ENCODE results near the gene SRL.
A peak's percentile ranks its signal among the peaks of the same experiment; 100 is the strongest.

SRL gene

GRCh38 chr16:4241928-4242283 lies at the start of gene SRL:
Gene SRL (minus strand): TSS chr16:4242080. CDS start chr16:4242067, 13 bp downstream.
- H3K4me3 ChIP-seq (ENCODE audit: low read depth, low read length), result no peak within 1 kb of the TSS

- no peak overlapping the region for H3K4me3 ChIP-seq (ENCODE audit: low read depth, low read length)
These were observed 48.5 kb upstream of the SRL start for GRCh38 chr16:4290236-4290830.

- H3K4me3 ChIP-seq (ENCODE audit: low read depth, low read length), result no peak overlapping the region
These were observed 46.5 kb upstream of the SRL start for GRCh38 chr16:4288148-4288921.

- H3K4me3 ChIP-seq (ENCODE audit: low read depth, low read length), result no peak overlapping the region
These were observed 43.3 kb upstream of the SRL start for GRCh38 chr16:4285167-4285566.

GRCh38 chr16:4283939-4284338 lies 42.1 kb upstream of the SRL start:
- H3K4me3 ChIP-seq (ENCODE audit: low read depth, low read length), result no peak overlapping the region

- H3K4me3 ChIP-seq (ENCODE audit: low read depth, low read length), result no peak overlapping the region
These were observed 41.6 kb upstream of the SRL start for GRCh38 chr16:4283441-4283840.

- no peak overlapping the region for H3K4me3 ChIP-seq (ENCODE audit: low read depth, low read length)
These were observed 38.7 kb upstream of the SRL start for GRCh38 chr16:4280625-4281024.

- no peak overlapping the region for H3K4me3 ChIP-seq (ENCODE audit: low read depth, low read length)
These were observed 36.2 kb upstream of the SRL start for GRCh38 chr16:4277987-4278513.

- H3K4me3 ChIP-seq (ENCODE audit: low read depth, low read length), result no peak overlapping the region
These were observed 34.0 kb upstream of the SRL start for GRCh38 chr16:4275861-4276260.

- H3K4me3 ChIP-seq (ENCODE audit: low read depth, low read length), result peak overlapping the region; percentile 67
These were observed 32.0 kb upstream of the SRL start for GRCh38 chr16:4273858-4274311.

- peak overlapping the region; percentile 88 for H3K4me3 ChIP-seq (ENCODE audit: low read depth, low read length)
These were observed 30.5 kb upstream of the SRL start for GRCh38 chr16:4272114-4272956.

GRCh38 chr16:4271176-4272113 lies 29.6 kb upstream of the SRL start:
- H3K4me3 ChIP-seq (ENCODE audit: low read depth, low read length), result peak overlapping the region; percentile 88

- no peak overlapping the region for H3K4me3 ChIP-seq (ENCODE audit: low read depth, low read length)
These were observed 28.7 kb upstream of the SRL start for GRCh38 chr16:4270595-4270994.

- no peak overlapping the region for H3K4me3 ChIP-seq (ENCODE audit: low read depth, low read length)
These were observed 28.2 kb upstream of the SRL start for GRCh38 chr16:4270091-4270490.

- H3K4me3 ChIP-seq (ENCODE audit: low read depth, low read length), result no peak overlapping the region
These were observed 24.5 kb upstream of the SRL start for GRCh38 chr16:4266372-4266771.

- H3K4me3 ChIP-seq (ENCODE audit: low read depth, low read length), result no peak overlapping the region
These were observed 23.8 kb upstream of the SRL start for GRCh38 chr16:4265676-4266075.

- no peak overlapping the region for H3K4me3 ChIP-seq (ENCODE audit: low read depth, low read length)
These were observed 22.7 kb upstream of the SRL start for GRCh38 chr16:4264546-4264945.

- no peak overlapping the region for H3K4me3 ChIP-seq (ENCODE audit: low read depth, low read length)
These were observed 21.9 kb upstream of the SRL start for GRCh38 chr16:4263504-4264436.

- H3K4me3 ChIP-seq (ENCODE audit: low read depth, low read length), result no peak overlapping the region
These were observed 20.5 kb upstream of the SRL start for GRCh38 chr16:4262303-4262835.
